A549 (cell line): ENCODE results near the gene ALB. TPM values are rescaled to one million over a fixed set of nuclear protein-coding genes. Genes with fewer than 3 reads are reported as not detected.

Source experiments
- ATAC-seq, 2 experiments: fragments of 200-7000 bp in 1 of 2; fragments of >200 bp in 1 of 2; cut with Nextera tagmentation in 1 of 2; cut with Tn5 transposase in 1 of 2; 3 replicates each; pipeline versions ENCODE4 v1.8.0 to v1.9.1; 2018 to 2020; ENCODE audit warnings: mild to moderate bottlenecking in 1 of 2, moderate library complexity in 1 of 2
- CTCF ChIA-PET: fragments of 300-600 bp; sonication (Branson Sonifier 250); formaldehyde crosslinking; extraction: SDS; loops from one replicate; lab custom pipeline; 2021; ENCODE audit warnings: antibody characterized with exemption, inconsistent platforms; lab: Yijun Ruan, JAX
- POLR2A ChIA-PET: fragments of 350-600 bp; formaldehyde crosslinking; extraction: SDS; loops from one replicate; lab custom pipeline; 2021; ENCODE audit warnings: antibody characterized with exemption, inconsistent platforms; lab: Yijun Ruan, JAX
- DNase-seq, 2 experiments: peaks; one replicate each; pipeline versions ENCODE4 v3.0.0 to v3.0.0-alpha.2; 2011 to 2016; ENCODE audit warnings: low read depth in 1 of 2, low spot score in 1 of 2
- FAIRE-seq: peaks from 2 replicates; lab custom pipeline; 2011; peaks lifted over from hg19 to GRCh38; lab: Jason Lieb, UNC
- H3K27ac ChIP-seq, 2 experiments: fragments of >200 bp; sonication (Bioruptor Twin); formaldehyde crosslinking; 3 replicates each; pipeline ENCODE4 v1.5.1; 2016 to 2017
- H3K4me1 ChIP-seq: fragments of >200 bp; sonication (Bioruptor Twin); formaldehyde crosslinking; 3 replicates; pipeline ENCODE4 v1.6.1; 2016
- H3K4me2 ChIP-seq: fragments of >200 bp; sonication (Bioruptor Twin); formaldehyde crosslinking; 3 replicates; pipeline ENCODE4 v1.6.1; 2016
- H3K4me3 ChIP-seq: fragments of >200 bp; sonication (Bioruptor Twin); formaldehyde crosslinking; 3 replicates; pipeline ENCODE4 v1.5.1; 2016
- H3K9me3 ChIP-seq: fragments of >200 bp; sonication (Bioruptor Twin); formaldehyde crosslinking; 3 replicates; pipeline ENCODE4 v1.6.1; 2016
- CBX8 ChIP-seq: fragments of 200-600 bp; sonication (generic); IDR thresholded peaks from 2 replicates; pipeline ENCODE4 v1.6.1; 2016
- CTCF ChIP-seq: fragments of >200 bp; sonication (Bioruptor Twin); formaldehyde crosslinking; IDR thresholded peaks from 3 replicates; pipeline ENCODE4 v1.5.1; 2016
- EHMT2 ChIP-seq: fragments of 200-600 bp; sonication (generic); IDR thresholded peaks from 2 replicates; pipeline ENCODE4 v1.6.1; 2016; ENCODE audit warnings: antibody characterized with exemption, low read depth, mild to moderate bottlenecking, moderate library complexity
- ELK1 ChIP-seq: fragments of 150-350 bp; IDR thresholded peaks from 2 replicates; pipeline ENCODE4 v1.6.1; 2014; ENCODE audit warnings: low read depth, mild to moderate bottlenecking, low read length
- EP300 ChIP-seq, 2 experiments: fragments of >200 bp; sonication (Bioruptor Twin); formaldehyde crosslinking; IDR thresholded peaks; 2 replicates in 1 of 2; 3 replicates in 1 of 2; pipeline ENCODE4 v1.6.1; 2016 to 2017
- FOSL2 ChIP-seq, 2 experiments: fragments of 450-650 bp in 1 of 2; fragments of >200 bp in 1 of 2; sonication (Bioruptor Twin) in 1 of 2; formaldehyde crosslinking; IDR thresholded peaks; 2 replicates each; pipeline versions ENCODE4 v1.5.0 to v1.6.1; 2016 to 2020; ENCODE audit warnings: mild to moderate bottlenecking in 1 of 2, moderate library complexity in 1 of 2
- HDAC2 ChIP-seq: fragments of 200-600 bp; sonication (generic); IDR thresholded peaks from 2 replicates; pipeline ENCODE4 v1.6.1; 2016
- HOXB5 ChIP-seq: fragments of 250-450 bp; sonication (Bioruptor Pico); IDR thresholded peaks from 2 replicates; pipeline ENCODE4 v1.5.0; 2020; ENCODE audit warnings: mild to moderate bottlenecking, moderate library complexity
- JUN ChIP-seq, 2 experiments: fragments of >200 bp; sonication (Bioruptor Twin); formaldehyde crosslinking; IDR thresholded peaks; 2 replicates in 1 of 2; 3 replicates in 1 of 2; pipeline ENCODE4 v1.6.1; 2016 to 2017
- JUNB ChIP-seq: fragments of >200 bp; sonication (Bioruptor Twin); formaldehyde crosslinking; IDR thresholded peaks from 2 replicates; pipeline ENCODE4 v1.6.1; 2016
- KDM5A ChIP-seq: fragments of 200-600 bp; sonication (generic); IDR thresholded peaks from 2 replicates; pipeline ENCODE4 v1.6.1; 2016; ENCODE audit warnings: antibody characterized with exemption, mild to moderate bottlenecking
- MAFK ChIP-seq: fragments of 450-650 bp; IDR thresholded peaks from 2 replicates; pipeline ENCODE4 v1.6.1; 2014; ENCODE audit not compliant: partially characterized antibody
- MAZ ChIP-seq: fragments of 150-350 bp; IDR thresholded peaks from 2 replicates; pipeline ENCODE4 v1.6.1; 2014; ENCODE audit warnings: antibody characterized with exemption, low read depth, low read length, borderline replicate concordance
- PBX3 ChIP-seq: IDR thresholded peaks from 2 replicates; pipeline ENCODE4 v1.6.1; 2012
- POLR2AphosphoS2 ChIP-seq: conservative IDR thresholded peaks from 2 replicates; pipeline ENCODE4 v1.6.1; 2012; ENCODE audit warnings: low read length, improper control_type of control experiment, inconsistent platforms
- ZFP36 ChIP-seq: fragments of 450-650 bp; IDR thresholded peaks from 2 replicates; pipeline ENCODE4 v1.6.1; 2014; ENCODE audit warnings: borderline replicate concordance; ENCODE audit not compliant: partially characterized antibody
- ZSCAN20 ChIP-seq: fragments of 250-450 bp; sonication (Bioruptor Pico); IDR thresholded peaks from 2 replicates; pipeline ENCODE4 v1.8.0; 2022; ENCODE audit warnings: mild to moderate bottlenecking, moderate library complexity
- WGBS: methylation state at CpG from one replicate; pipeline ENCODE4 v1.1.6; 2017; ENCODE audit errors: missing lambda C conversion rate; 5-methylcytosine and 5-hydroxymethylcytosine counted together
- polyA plus RNA-seq, 4 experiments: library from polyadenylated mRNA; depleted of rRNA in 3 of 4; stranded (reverse); fragments of >200 nt; fragmentation: RNase III in 1 of 4; extraction: RNeasy Plus Mini Kit Qiagen cat#74134 plus additional on column Dnase treatment in 1 of 4; gene quantifications; 2 replicates in 3 of 4; 3 replicates in 1 of 4; pipeline ENCODE4 v1.2.3, GENCODE V29; 2011 to 2017
- TF ChIP-seq, protein P1 (sequence below): fragments of 200-600 bp; sonication (generic); IDR thresholded peaks from 2 replicates; pipeline ENCODE4 v1.6.1; 2016; ENCODE audit warnings: antibody characterized with exemption, mild to moderate bottlenecking, moderate library complexity
- TF ChIP-seq, protein P2 (sequence below): fragments of >200 bp; sonication (Bioruptor Twin); formaldehyde crosslinking; IDR thresholded peaks from 3 replicates; pipeline ENCODE4 v1.6.1; 2016
- TF ChIP-seq, protein P3 (sequence below): fragments of >200 bp; sonication (Bioruptor Twin); formaldehyde crosslinking; IDR thresholded peaks from 2 replicates; pipeline ENCODE4 v1.6.1; 2016

Gene ALB
- polyA plus RNA-seq, 2 of the 4 experiments (the other 2 are of a cell fraction) = 0.10 to 0.25 TPM

- FAIRE-seq (no peak), DNase-seq (no peak), ATAC-seq (no peak)
- 50% methylated on average over 3 of the region's 3 CpGs for WGBS
- ChIA-PET POLR2A (interaction anchor here (0.6 kb wide), 1 partner anchor 117 kb away, joined by 3 read pairs; no protein-coding TSS in a partner anchor), CTCF (interaction anchor here (0.7 to 2.0 kb wide), 2 partner anchors 8 to 13 kb away, joined by 3 to 7 read pairs; no protein-coding TSS in a partner anchor)
- no peak overlapping the region for H3K27ac ChIP-seq
- no peak overlapping the region for H3K4me3 ChIP-seq
- no peak overlapping the region for H3K4me2 ChIP-seq
- H3K4me1 ChIP-seq = no peaks in the 10 kb centered on the region
- no peaks in the 10 kb centered on the region for H3K9me3 ChIP-seq
- no peak for TF ChIP-seq CBX8
- TF ChIP-seq PBX3 = no peak
- no peak for TF ChIP-seq ELK1
- no peak for TF ChIP-seq ZSCAN20 (CRISPR knock-in tag)
- no peak for TF ChIP-seq CTCF
- no peak for TF ChIP-seq MAZ
- TF ChIP-seq, protein P1, sequence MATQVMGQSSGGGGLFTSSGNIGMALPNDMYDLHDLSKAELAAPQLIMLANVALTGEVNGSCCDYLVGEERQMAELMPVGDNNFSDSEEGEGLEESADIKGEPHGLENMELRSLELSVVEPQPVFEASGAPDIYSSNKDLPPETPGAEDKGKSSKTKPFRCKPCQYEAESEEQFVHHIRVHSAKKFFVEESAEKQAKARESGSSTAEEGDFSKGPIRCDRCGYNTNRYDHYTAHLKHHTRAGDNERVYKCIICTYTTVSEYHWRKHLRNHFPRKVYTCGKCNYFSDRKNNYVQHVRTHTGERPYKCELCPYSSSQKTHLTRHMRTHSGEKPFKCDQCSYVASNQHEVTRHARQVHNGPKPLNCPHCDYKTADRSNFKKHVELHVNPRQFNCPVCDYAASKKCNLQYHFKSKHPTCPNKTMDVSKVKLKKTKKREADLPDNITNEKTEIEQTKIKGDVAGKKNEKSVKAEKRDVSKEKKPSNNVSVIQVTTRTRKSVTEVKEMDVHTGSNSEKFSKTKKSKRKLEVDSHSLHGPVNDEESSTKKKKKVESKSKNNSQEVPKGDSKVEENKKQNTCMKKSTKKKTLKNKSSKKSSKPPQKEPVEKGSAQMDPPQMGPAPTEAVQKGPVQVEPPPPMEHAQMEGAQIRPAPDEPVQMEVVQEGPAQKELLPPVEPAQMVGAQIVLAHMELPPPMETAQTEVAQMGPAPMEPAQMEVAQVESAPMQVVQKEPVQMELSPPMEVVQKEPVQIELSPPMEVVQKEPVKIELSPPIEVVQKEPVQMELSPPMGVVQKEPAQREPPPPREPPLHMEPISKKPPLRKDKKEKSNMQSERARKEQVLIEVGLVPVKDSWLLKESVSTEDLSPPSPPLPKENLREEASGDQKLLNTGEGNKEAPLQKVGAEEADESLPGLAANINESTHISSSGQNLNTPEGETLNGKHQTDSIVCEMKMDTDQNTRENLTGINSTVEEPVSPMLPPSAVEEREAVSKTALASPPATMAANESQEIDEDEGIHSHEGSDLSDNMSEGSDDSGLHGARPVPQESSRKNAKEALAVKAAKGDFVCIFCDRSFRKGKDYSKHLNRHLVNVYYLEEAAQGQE = no peak
- no peak for TF ChIP-seq ZFP36
- no peak for TF ChIP-seq EP300 (IDR thresholded peaks at IDR 0.05)
- no peak for TF ChIP-seq HDAC2
- TF ChIP-seq JUN (IDR thresholded peaks at IDR 0.05) = no peak
- no peak for TF ChIP-seq MAFK
Observed at GRCh38 chr4:73459048-73459421, 54.9 kb downstream of the ALB start.

- no peak for FAIRE-seq
- Histone ChIP-seq H3K4me1 (no peaks in the 10 kb centered on the region), H3K9me3 (no peaks in the 10 kb centered on the region), H3K4me2 (no peak overlapping the region), H3K27ac (no peak overlapping the region), H3K4me3 (no peak overlapping the region)
- no peak for DNase-seq
- 33% methylated on average over 4 of the region's 4 CpGs for WGBS
- ATAC-seq = no peak
- no peak for TF ChIP-seq JUN (IDR thresholded peaks at IDR 0.05)
- TF ChIP-seq HDAC2 = no peak
- TF ChIP-seq MAZ = no peak
- TF ChIP-seq, protein P2, sequence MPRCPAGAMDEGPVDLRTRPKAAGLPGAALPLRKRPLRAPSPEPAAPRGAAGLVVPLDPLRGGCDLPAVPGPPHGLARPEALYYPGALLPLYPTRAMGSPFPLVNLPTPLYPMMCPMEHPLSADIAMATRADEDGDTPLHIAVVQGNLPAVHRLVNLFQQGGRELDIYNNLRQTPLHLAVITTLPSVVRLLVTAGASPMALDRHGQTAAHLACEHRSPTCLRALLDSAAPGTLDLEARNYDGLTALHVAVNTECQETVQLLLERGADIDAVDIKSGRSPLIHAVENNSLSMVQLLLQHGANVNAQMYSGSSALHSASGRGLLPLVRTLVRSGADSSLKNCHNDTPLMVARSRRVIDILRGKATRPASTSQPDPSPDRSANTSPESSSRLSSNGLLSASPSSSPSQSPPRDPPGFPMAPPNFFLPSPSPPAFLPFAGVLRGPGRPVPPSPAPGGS = no peak
- TF ChIP-seq ZFP36 = no peak
- no peak for TF ChIP-seq POLR2AphosphoS2
- TF ChIP-seq JUNB = no peak
- no peak for TF ChIP-seq FOSL2 (IDR thresholded peaks at IDR 0.05)
- no peak for TF ChIP-seq FOSL2 (CRISPR knock-in tag; IDR thresholded peaks at IDR 0.05)
- no peak for TF ChIP-seq KDM5A
- TF ChIP-seq EHMT2 = no peak
- no peak for TF ChIP-seq HOXB5 (CRISPR knock-in tag)
- TF ChIP-seq, protein P3, sequence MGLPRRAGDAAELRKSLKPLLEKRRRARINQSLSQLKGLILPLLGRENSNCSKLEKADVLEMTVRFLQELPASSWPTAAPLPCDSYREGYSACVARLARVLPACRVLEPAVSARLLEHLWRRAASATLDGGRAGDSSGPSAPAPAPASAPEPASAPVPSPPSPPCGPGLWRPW = no peak
- CTCF ChIA-PET = no interaction called here
- POLR2A ChIA-PET = no interaction called here
Observed at GRCh38 chr4:73460913-73461522, 56.9 kb downstream of the ALB start.
